HUDEP-2 (cell line): ENCODE measurements around the gene CD40.

Source experiments
- DNase-seq, 76 experiments: peaks; one replicate each; lab custom pipeline; 2025; ENCODE audit not compliant: unreplicated experiment in 76 of 76; lab: John Stamatoyannopoulos, UW

Gene CD40

DNA sequence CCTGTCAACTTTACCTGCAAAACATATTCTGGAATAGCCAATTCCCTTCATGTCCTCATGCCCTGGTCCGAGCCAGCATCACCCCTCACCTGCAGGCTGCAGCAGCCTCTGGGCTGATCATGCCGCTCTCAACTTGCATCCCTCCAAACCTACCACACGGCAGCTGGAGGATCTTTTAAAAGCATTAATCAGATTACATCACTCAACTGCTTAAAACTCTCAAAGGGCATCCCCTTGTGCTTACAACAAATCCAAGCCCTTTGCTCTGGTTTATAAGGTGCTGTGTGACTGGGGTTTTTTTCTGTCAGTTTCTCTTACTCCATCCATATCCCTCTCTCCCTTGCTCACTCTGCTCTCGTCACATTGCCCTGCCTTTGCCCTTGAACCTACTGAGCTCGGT lies 24.0 kb downstream of the CD40 start:
- no peak for DNase-seq

DNA sequence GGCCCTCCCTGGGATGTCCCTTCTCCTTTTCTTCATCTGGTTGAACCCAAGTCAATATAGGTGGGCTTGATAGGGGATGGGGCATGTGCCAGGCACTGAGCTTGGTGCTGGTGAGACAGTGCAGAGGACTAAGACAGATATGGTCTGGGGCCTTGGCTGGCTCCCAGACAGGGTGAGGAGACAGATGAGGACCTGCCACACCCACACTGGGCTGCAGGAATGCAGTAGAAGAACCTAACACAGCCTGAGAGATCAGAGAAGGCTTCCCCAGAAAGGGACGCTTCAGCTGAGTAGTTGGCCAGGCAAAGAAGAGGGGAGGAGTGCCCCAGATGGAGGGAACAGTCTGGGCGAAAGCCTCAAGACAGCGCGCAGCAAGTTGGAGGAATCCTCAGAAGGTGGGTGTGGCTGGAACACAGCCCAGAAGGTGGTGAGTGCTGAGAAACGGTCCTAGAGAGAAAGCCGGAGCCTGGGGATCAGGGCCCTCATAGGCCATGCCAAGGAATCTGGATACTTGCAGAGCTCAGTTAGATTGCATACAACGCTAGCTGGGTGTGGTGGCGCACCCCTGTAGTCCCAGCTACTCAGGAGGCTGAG lies 26.4 kb downstream of the CD40 start:
- DNase-seq: peak in 53 of 76 experiments; percentile 5 to 59 (median 34)

DNA sequence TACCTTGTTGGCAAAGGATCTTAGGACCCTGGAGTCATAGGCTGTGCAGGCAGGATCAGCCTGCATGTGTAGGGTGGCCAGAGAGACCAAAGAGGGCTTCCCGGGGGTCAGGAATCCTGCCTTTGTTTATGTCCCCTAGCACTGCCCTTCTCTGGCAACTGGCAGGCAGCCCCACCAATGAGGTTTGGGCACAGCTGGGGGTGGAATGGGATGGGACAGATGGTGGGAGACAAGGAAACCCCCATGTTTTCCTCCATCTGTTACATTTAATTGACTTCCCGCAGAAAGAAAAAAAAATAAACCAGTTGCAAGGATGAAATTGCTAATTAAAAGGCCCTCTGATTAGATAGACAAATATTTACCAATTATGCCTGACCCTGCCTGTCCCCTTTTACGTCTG lies 27.6 kb downstream of the CD40 start:
- DNase-seq: no peak

DNA sequence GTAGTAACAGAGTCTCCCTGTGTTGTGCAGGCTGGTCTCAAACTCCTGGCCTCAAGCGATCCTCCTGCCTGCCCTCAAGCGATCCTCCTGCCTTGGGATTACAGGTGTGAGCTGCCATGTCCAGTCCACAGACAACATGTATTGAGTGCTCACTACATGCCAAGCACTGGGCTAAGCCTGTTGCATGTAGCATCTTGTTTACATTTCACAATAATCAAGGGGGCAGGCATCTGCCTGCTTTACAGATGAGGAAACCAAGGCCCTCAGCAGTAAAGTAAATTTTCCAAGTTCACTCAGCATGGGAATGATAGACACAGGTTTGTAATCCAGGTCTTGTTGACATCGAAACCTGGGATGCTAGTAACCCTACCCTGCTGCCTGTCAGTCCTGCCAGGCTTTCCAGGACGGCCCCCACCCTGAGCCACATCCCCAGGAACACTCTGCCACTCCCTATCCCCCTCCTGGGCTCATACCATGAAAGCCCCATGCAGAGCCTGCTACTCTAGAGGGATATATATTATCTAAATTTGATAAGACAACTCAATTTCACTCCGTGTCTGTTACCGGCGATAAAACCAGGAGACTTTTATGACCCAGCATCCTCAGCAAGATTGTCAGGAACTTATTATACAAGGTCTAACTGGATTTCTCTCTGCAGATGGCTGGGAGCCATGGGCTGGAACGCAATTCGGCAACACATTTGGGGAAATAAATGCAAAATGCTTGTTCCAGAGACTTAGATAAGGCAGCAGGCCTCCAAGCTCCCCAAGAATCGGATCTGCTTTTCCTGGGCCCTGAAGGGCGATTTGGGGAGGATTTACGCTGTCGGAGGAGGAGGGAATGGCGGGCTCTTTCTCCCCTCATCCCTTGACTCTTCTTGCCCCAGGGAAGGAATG lies 30.4 kb downstream of the CD40 start:
- no peak for DNase-seq

DNA sequence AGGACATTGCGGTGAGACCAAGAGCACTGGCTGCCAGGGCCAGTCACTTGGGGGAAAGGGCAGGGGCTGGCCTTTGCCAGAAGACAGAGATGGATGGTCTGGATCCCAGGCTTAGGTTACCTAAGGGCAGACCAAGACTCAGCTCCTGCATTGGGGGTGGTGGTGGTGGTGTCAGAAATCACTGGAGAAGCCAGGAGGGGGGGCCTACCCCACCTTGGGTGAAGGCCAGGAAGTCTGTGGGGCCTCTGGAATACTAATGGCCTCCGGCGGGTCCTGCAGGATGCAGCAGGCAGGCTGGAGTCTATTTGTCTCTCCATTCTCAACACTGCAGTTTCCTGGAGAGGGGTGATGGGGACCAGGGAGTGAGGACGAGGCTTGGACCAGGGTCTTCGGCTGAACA lies 32.8 kb downstream of the CD40 start:
- no peak for DNase-seq

DNA sequence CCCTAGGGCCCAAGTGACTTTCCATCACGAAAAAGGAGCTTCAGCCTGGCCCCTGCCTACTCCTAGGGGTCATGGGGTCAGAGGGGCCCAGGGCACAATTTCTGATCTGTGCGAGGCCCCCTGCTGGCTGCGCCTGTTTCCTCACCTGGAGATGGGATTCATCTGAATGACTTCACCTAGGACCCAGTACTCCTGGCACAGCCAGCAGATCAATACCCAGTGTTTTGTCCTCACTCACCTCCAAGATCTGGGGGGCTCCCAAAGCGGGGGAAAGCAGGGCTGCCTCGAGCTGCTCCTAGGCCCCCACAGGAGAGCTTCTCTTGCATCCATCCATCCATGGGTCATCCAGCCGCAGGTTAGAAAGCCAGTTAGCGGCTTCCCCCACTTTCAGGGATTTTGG lies 33.8 kb downstream of the CD40 start:
- DNase-seq: peak in 2 of 76 experiments; percentile 7 to 26

DNA sequence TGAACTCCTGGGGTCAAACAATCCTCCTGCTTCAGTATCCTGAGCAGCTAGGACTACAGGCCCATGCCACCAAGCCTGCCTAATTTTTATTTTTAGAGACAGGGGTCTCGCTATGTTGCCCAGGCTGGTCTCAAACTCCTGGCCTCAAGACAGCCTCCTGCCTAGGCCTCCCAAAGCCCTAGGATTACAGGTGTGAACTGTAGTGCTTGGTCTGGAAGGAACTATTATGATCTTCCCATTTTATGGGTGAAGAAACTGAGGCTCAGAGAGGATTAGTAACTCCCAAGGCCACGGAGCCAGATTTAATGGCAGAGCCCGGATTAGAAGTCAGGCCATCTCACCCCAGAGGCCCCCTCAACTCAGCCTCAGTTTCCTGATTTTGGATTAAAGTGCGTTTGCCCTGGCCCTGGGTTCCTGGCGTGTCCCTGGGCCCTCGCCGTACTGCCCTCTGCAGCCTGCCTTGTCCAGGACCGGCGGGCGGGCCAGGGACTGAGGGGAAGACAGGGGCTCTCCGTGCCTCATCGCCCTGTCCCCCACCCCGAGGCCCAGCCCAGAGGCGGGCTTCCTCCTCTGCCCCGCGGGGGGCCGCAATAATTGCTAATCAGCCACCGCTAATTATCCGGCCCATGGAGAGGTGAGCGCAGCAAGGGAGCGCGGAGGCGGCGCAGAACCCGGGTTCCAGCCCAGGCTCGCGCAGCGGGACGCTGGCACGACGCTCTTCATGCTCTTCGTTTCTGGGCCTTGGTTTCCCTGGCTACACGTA lies 34.9 kb downstream of the CD40 start:
- no peak for DNase-seq

DNA sequence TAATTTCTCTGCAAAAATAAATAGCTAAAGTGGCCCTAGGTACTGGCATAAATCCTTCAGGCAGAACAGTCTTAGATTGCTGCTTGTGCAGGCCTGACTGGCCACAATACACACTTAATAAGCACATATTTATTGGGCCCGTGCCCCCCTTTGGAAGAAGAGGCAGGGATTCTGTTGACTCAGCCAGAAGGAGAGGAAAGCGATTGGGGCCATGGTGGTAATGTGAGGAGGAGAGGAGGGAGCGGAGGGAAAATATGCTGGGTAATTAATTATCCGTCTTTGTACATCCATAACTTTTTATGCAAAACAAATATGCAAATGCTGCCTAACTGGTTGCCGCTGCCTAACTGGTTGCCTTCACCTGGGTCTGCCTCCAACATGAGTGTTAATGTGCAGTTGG lies 36.2 kb downstream of the CD40 start:
- DNase-seq: no peak

DNA sequence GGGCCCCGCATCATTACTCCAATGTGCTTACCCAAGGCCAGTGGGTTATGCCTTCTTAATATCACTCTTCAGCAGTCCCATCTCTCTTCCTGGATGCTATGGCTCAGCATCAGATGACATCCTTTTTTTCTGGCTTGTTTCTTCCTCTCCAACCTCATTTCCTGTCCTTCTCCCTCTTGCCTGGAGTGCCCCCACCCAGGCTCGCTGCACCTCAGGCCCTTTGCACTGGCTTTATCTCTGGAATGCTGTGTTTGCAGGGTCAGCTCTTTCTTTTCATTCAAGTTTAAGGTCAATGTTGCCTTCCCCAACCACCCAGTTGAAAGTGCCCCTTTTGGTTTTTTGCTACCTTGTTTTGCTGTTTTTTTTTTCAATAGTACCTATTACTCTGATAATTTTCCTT lies 36.7 kb downstream of the CD40 start:
- DNase-seq: no peak

DNA sequence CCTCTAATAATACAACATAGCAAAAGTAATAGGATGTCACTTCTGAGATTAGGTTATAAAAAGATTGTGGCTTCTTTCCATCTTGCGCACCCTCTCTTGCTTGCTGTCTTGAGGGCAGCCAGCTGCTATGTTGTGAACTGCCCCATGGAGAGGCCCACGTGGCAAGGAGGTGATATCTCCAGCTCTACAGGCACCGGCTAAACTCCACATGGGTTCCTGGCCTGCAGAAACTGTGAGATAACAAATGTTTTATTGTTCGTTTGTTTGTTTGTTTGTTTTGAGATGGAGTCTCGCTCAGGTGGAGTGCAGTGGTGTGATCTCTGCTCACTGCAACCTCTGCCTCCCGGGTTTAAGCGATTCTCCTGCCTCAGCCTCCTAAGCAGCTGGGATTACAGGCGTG lies 38.0 kb downstream of the CD40 start:
- DNase-seq: peak in 1 of 76 experiments; percentile 3

DNA sequence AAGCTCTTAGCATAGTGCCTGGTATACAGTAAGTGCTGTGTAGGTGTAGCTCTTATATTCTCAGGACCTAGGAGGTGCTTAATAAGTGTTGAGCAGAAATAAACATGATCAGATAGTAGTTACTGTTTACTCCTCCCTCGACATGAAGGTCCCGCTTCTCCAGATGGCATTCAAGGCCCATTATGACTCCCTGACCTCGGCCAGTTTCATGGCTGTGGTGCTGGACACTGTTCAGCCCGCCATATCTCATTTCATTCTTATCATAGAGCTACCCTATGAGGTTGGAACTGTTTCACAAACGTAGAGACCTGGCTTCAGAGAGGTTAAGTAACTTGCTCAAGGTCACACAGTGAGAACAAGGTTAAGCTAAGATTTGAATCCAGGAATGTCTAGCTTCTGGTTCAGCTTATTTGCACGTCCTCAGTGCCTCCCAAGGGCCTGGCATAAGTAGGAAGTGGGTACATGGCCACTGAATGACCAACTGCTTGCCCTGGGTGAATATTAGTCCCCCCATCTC lies 39.0 kb downstream of the CD40 start:
- DNase-seq: no peak

DNA sequence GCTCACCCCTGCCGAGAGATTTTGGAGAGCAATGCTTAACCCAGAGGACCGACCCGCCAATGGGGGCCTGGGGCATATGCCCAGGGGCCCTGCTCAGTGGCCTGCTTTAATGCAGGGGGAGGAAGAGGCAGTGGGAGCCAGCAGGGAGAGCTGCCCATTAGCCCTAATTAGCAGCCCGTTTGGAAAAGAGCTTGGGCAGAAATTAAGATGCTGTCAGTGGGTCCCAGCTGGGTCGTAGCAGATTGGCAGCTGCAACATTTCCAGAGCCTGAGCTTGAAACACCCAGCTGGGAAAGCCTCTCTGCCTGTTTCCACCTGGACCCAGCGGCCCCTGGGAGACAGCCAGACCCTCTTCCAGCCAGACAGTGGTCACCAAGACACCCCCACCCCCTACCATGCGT lies 39.5 kb downstream of the CD40 start:
- no peak for DNase-seq

DNA sequence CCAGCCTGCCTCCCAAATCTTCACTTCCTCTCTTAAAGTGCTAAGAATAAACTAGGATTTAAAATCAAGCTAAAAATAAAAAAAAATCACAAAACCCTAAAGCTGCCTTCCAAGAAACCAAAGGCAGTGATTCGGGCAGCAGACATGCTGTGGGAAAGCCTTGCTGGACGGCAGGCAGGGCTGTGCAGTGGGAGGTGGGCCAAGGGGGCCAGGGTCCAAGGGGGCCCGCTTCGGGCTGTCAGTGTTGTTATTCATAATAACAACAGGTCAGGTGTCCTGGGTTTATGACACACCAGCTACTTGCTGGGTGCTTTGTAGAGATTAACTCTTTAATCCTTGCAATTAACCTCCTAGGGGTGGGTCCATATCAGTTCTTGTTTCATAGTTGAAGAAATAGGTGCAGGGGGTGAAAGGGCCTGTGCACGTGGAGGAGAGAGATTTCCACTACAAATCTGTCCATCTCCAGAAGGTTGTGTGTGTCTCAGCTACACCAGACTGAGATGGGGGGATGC lies 40.4 kb downstream of the CD40 start:
- DNase-seq: no peak

DNA sequence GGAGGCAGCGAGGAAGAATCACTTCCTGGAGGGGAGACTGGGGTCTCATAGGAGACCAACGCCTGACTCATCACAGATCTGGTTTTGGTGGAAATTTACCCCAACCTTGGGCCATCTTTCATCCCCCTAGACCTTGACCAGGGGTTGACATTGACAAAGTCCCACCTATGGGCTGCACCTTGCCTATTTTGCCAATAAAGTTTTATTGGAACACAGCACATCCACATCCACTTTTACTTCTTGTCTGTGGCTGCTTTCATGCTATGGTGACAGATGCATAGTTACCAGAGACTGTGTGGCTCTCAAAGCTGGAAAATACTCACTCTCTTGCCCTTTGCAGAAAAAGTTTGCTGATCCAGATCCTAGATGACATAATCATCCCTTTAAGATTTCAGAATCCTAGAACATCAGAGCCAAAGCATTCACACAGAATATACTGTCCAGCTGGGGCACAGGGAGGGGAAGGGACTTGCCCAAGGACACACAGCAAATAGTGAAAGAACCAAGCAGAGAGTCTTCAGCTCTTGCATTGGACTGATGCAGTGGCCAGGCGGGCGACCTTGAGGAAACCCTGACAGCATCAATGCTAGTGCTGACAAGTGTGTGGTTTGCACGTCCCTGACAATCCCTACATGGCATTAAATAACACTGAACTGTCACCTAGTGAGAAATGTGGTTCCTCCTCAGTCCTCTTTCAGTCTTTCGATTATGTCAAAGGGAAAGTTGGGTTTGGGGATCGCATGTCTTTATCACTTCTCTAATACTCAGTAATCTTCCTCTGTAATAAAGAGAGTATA lies 41.2 kb downstream of the CD40 start:
- DNase-seq: no peak

DNA sequence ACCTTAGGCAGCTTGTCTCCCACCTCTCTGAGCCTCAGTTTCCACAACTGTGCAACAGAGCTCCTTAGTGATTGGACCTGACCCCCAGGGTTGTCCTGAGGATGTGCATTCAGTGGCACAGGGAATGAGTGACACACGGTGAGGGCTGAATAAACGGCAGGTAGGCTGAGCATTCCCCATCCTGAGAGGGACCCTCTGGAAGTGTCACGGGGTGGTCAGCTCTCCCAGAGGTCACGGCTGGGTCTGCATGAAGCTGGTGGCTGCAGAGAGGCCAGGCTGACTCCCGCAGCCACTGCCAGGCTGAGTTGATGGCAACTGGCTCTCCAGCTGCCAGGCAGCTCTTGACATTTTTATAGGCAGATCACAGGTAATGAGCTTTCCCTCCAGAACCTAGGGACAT lies 42.5 kb downstream of the CD40 start:
- DNase-seq: no peak

DNA sequence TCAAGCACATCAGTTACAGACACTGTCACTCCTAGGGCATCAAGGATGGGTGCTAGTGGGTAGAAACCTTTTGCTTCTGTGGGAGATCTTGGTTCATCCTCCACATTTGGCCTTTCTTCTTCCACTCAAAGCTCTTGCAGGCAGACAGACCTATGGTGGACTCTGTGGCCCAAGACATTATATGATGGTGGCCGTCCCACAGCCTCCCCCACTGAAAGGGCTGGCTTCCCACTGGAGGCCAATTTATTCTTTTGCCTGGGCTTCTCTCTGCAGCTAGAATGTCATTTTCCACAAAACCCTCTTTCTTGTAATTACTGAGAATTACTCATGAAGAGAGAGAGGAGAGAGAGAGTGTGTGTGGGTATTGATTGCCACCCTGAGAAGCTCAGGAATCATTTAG lies 43.8 kb downstream of the CD40 start:
- DNase-seq: no peak

DNA sequence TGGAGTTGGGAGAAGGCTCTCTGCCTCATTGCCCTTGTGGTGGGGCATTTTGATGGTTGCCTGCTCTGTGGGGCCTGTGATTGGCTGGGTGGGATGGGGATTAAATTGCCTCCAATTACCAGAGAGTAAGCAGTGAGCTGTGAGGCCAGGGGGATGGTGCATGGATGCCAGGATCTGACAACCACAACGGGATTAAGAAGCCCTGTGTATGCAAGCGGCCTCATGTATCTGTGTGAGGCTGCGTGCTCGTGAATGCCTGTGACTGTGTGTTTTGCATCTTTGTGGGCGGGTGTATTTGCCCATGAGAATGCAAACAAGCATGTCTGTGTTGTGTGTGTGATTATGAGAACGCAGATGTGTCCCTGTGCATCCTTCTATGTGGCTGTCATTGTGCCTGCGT lies 46.1 kb downstream of the CD40 start:
- no peak for DNase-seq

DNA sequence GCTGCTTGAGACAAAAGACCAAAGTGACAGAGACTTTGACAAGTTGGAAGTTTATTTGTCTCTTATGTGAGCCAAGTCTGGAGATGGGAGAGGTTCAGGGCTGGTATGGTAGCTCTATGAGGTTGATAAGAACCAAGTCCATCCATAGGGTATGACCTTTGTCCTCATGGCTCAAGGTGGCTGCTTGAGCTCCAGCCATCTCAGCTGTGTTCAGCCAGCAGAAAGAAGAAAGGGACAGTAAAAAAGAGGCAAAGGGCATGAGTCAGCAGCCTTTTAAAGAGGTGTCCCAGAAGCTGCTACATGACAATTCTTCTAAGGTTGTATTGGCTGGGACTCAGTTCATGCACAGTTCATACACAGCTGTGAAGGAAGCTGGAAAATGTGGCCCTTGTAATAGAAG lies 49.0 kb downstream of the CD40 start:
- no peak for DNase-seq

DNA sequence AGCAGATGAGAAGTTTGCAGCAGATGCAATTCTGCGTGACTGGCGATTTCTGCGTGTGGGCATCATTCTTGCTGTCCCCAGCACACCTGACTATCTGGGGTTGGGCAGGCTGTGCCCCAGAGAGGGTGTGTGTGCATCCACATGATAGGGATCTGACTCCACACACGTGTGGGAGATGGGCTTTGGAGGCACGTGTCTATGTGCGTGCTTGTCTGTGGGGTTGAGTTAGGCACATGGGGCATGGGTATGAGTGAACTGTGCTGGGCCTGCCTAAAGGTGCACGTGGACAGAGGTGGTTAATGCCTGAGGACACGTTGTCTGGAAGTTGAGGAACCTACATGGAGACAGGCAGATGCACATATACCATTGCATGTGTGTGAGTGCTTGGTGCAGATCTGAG lies 50.3 kb downstream of the CD40 start:
- DNase-seq: no peak
